Fibroblast of lung (primary cell): Measurements from ENCODE around the gene SLC25A53. TPM values are rescaled to one million over a fixed set of nuclear protein-coding genes. Genes with fewer than 3 reads are reported as not detected.
"Not testable (repeated sequence)": the region's sequence is repeated elsewhere in the genome, so short reads cannot be mapped to it uniquely, and the experiment has no call there.

Source experiments
- DNase-seq, 2 donors: peaks; one replicate each; pipeline versions ENCODE4 v3.0.0 to v3.0.0-alpha.2; 2010; ENCODE audit warnings: low read depth in 2 of 2
- H2AFZ ChIP-seq: 2 replicates; pipeline ENCODE4 v1.5.1; 2012; ENCODE audit warnings: low read length, control low read depth, inconsistent platforms
- H3K27ac ChIP-seq: 2 replicates; pipeline ENCODE4 v1.5.1; 2011; ENCODE audit warnings: low read length, control low read depth; ENCODE audit not compliant: insufficient read depth
- H3K27me3 ChIP-seq: 2 replicates; pipeline ENCODE4 v1.5.1; 2011; ENCODE audit warnings: mild to moderate bottlenecking, low read length; ENCODE audit not compliant: control insufficient read depth, insufficient read depth
- H3K36me3 ChIP-seq: 2 replicates; pipeline ENCODE4 v1.5.1; 2011; ENCODE audit warnings: low read length; ENCODE audit not compliant: control insufficient read depth, insufficient read depth
- H3K4me1 ChIP-seq: 2 replicates; pipeline ENCODE4 v1.5.1; 2011; ENCODE audit warnings: low read length; ENCODE audit not compliant: control insufficient read depth, insufficient read depth; ENCODE audit errors: extremely low read depth
- H3K4me2 ChIP-seq: 2 replicates; pipeline ENCODE4 v1.5.1; 2011; ENCODE audit warnings: low read length, control low read depth; ENCODE audit not compliant: insufficient read depth; ENCODE audit errors: extremely low read depth
- H3K4me3 ChIP-seq, 4 experiments: fragments of 200-600 bp in 1 of 4; sonication (generic) in 1 of 4; replicated peaks in 1 of 4; 2 replicates each; pipeline ENCODE4 v1.5.1; 2011 to 2016; ENCODE audit warnings: low read length in 4 of 4, low read depth in 3 of 4, mild to moderate bottlenecking in 3 of 4, control low read depth in 2 of 4, inconsistent platforms in 1 of 4, mixed read lengths in 1 of 4; ENCODE audit not compliant: insufficient read depth in 1 of 4; ENCODE audit errors: control extremely low read depth in 1 of 4
- H3K79me2 ChIP-seq: 2 replicates; pipeline ENCODE4 v1.5.1; 2012; ENCODE audit warnings: mild to moderate bottlenecking, low read length, inconsistent platforms; ENCODE audit not compliant: control insufficient read depth, insufficient read depth
- H3K9ac ChIP-seq: 2 replicates; pipeline ENCODE4 v1.5.1; 2011; ENCODE audit warnings: mild to moderate bottlenecking, low read length, control low read depth; ENCODE audit not compliant: insufficient read depth
- H3K9me3 ChIP-seq: 2 replicates; pipeline ENCODE4 v1.5.1; 2012; ENCODE audit warnings: low read depth, low read length; ENCODE audit not compliant: control insufficient read depth, insufficient read depth
- H4K20me1 ChIP-seq: 2 replicates; pipeline ENCODE4 v1.5.1; 2011; ENCODE audit warnings: low read length; ENCODE audit not compliant: control insufficient read depth, insufficient read depth; ENCODE audit errors: extremely low read depth
- CTCF ChIP-seq, 2 donors: IDR thresholded peaks in 1 of 2; conservative IDR thresholded peaks in 1 of 2; 1 replicate in 1 of 2; 2 replicates in 1 of 2; pipeline ENCODE4 v1.5.1; 2011 to 2012; ENCODE audit warnings: low read length in 2 of 2, control low read depth in 1 of 2, inconsistent platforms in 1 of 2, low read depth in 1 of 2, mild to moderate bottlenecking in 1 of 2
- EZH2 ChIP-seq: IDR thresholded peaks from 2 replicates; pipeline ENCODE4 v1.5.1; 2012; ENCODE audit warnings: low read length, control low read depth, mild to moderate bottlenecking; ENCODE audit errors: missing control alignments
- polyA plus RNA-seq, 2 donors: library from polyadenylated mRNA; depleted of rRNA in 1 of 2; stranded (reverse) in 1 of 2; unstranded in 1 of 2; fragments of >200 nt; gene quantifications; 2 replicates each; pipeline ENCODE4 v1.2.1, GENCODE V29; 2011 to 2012; ENCODE audit warnings: missing spikeins in 1 of 2
- total RNA-seq: library from RNA; depleted of rRNA; stranded (reverse); fragments of >200 nt; gene quantifications from 2 replicates; pipeline ENCODE4 v1.2.1, GENCODE V29; 2014

SLC25A53 gene
- total and polyA plus RNA-seq, 2 donors (not counting 1 experiment from before 2014, with no cell fraction given): 5.4 to 13.7 TPM

- H3K9me3 ChIP-seq: no peaks in the 10 kb centered on the region
- H3K4me2 ChIP-seq: no peak overlapping the region
- no peaks in the 10 kb centered on the region for H3K36me3 ChIP-seq
- H3K79me2 ChIP-seq: no peaks in the 10 kb centered on the region
- no peaks in the 10 kb centered on the region for H3K4me1 ChIP-seq
- no peak for TF ChIP-seq CTCF (conservative IDR thresholded peaks at IDR 0.05 in 1 of 2, IDR thresholded peaks at IDR 0.05 in 1 of 2; ENCODE audit: low read depth in 1 of 2, low read length in 2 of 2)
- no peak for TF ChIP-seq EZH2
- H3K27ac ChIP-seq: no peak overlapping the region
- no peaks in the 10 kb centered on the region for H3K27me3 ChIP-seq
- DNase-seq: no peak
- no peaks in the 10 kb centered on the region for H4K20me1 ChIP-seq
- H2AFZ ChIP-seq: no peak overlapping the region
- no peak overlapping the region for H3K4me3 ChIP-seq
- no peak overlapping the region for H3K9ac ChIP-seq
Measured at GRCh38 chrX:104085477-104085876, 71.3 kb downstream of the SLC25A53 start.

- Histone ChIP-seq H3K27me3 (no peaks in the 10 kb centered on the region), H3K9me3 (no peaks in the 10 kb centered on the region), H4K20me1 (no peaks in the 10 kb centered on the region), H3K4me1 (no peaks in the 10 kb centered on the region), H3K36me3 (no peaks in the 10 kb centered on the region), H3K79me2 (no peaks in the 10 kb centered on the region), H3K9ac (no peak overlapping the region), H3K4me3 (no peak overlapping the region), H3K4me2 (no peak overlapping the region), H3K27ac (no peak overlapping the region), H2AFZ (no peak overlapping the region)
- no peak for DNase-seq
- TF ChIP-seq EZH2 (no peak), CTCF (conservative IDR thresholded peaks at IDR 0.05 in 1 of 2, IDR thresholded peaks at IDR 0.05 in 1 of 2; ENCODE audit: low read depth in 1 of 2, low read length in 2 of 2) (no peak)
Measured at GRCh38 chrX:104084534-104085277, 72.1 kb downstream of the SLC25A53 start.

- H4K20me1 ChIP-seq: no peaks in the 10 kb centered on the region
- H3K79me2 ChIP-seq: no peaks in the 10 kb centered on the region
- H3K4me2 ChIP-seq: no peak overlapping the region
- no peaks in the 10 kb centered on the region for H3K4me1 ChIP-seq
- no peak overlapping the region for H3K9ac ChIP-seq
- no peak for TF ChIP-seq CTCF (conservative IDR thresholded peaks at IDR 0.05 in 1 of 2, IDR thresholded peaks at IDR 0.05 in 1 of 2; ENCODE audit: low read depth in 1 of 2, low read length in 2 of 2)
- no peak for TF ChIP-seq EZH2
- no peak overlapping the region for H3K27ac ChIP-seq
- H3K27me3 ChIP-seq: no peaks in the 10 kb centered on the region
- no peaks in the 10 kb centered on the region for H3K36me3 ChIP-seq
- no peak overlapping the region for H2AFZ ChIP-seq
- no peak overlapping the region for H3K4me3 ChIP-seq
- no peak for DNase-seq
- no peaks in the 10 kb centered on the region for H3K9me3 ChIP-seq
Measured at GRCh38 chrX:104084063-104084462, 72.7 kb downstream of the SLC25A53 start.

GRCh38 chrX:104077854-104078253, 79.0 kb downstream of the SLC25A53 start:
- not testable (repeated sequence) for H3K79me2 ChIP-seq, H3K9me3 ChIP-seq, H3K27ac ChIP-seq, H3K4me1 ChIP-seq, H3K9ac ChIP-seq, H2AFZ ChIP-seq, DNase-seq, H3K4me2 ChIP-seq, H4K20me1 ChIP-seq, H3K36me3 ChIP-seq, H3K27me3 ChIP-seq, H3K4me3 ChIP-seq
